Osteoblast (primary cell): ENCODE results near the gene FOXN3. TPM values are rescaled to one million over a fixed set of nuclear protein-coding genes. Genes with fewer than 3 reads are reported as not detected.

Experiments
- DNase-seq: peaks from one replicate; pipeline ENCODE4 v3.0.0; 2011; ENCODE audit warnings: low spot score, mixed read lengths; ENCODE audit not compliant: insufficient read length; ENCODE audit errors: missing footprints
- H2AFZ ChIP-seq: 2 replicates; pipeline ENCODE4 v1.6.0; 2011; ENCODE audit warnings: mild to moderate bottlenecking, low read length
- H3K27ac ChIP-seq: 2 replicates; pipeline ENCODE4 v1.5.1; 2011; ENCODE audit warnings: mild to moderate bottlenecking, low read depth, low read length, moderate library complexity
- H3K27me3 ChIP-seq: 2 replicates; pipeline ENCODE4 v1.6.0; 2012; ENCODE audit warnings: mild to moderate bottlenecking, control low read depth, inconsistent platforms, low read length, moderate library complexity; ENCODE audit not compliant: insufficient read depth
- H3K36me3 ChIP-seq: 2 replicates; pipeline ENCODE4 v1.5.1; 2011; ENCODE audit warnings: mild to moderate bottlenecking, low read length, control low read depth, moderate library complexity; ENCODE audit not compliant: insufficient read depth
- H3K4me1 ChIP-seq: 2 replicates; pipeline ENCODE4 v1.5.1; 2011; ENCODE audit warnings: mild to moderate bottlenecking, low read length, control low read depth, moderate library complexity; ENCODE audit not compliant: insufficient read depth
- H3K4me2 ChIP-seq: 2 replicates; pipeline ENCODE4 v1.6.0; 2011; ENCODE audit warnings: mild to moderate bottlenecking, low read length; ENCODE audit not compliant: insufficient read depth
- H3K4me3 ChIP-seq: fragments of 200-600 bp; sonication (generic); 3 replicates; pipeline ENCODE4 v1.5.1; 2012; ENCODE audit warnings: mild to moderate bottlenecking, low read length, inconsistent platforms; ENCODE audit not compliant: insufficient read depth
- H3K79me2 ChIP-seq: 2 replicates; pipeline ENCODE4 v1.6.0; 2012; ENCODE audit warnings: mild to moderate bottlenecking, low read length, control low read depth, inconsistent platforms; ENCODE audit not compliant: insufficient read depth
- H3K9me3 ChIP-seq: 2 replicates; pipeline ENCODE4 v1.5.1; 2011; ENCODE audit warnings: low read depth, low read length, control low read depth
- H4K20me1 ChIP-seq: 2 replicates; pipeline ENCODE4 v1.6.0; 2012; ENCODE audit warnings: mild to moderate bottlenecking, low read length, control low read depth; ENCODE audit not compliant: insufficient read depth
- total RNA-seq: library from RNA; depleted of rRNA; stranded (reverse); fragments of >200 nt; gene quantifications from 2 replicates; pipeline ENCODE4 v1.2.3, GENCODE V29; 2012
- TF ChIP-seq, protein P1 (sequence below): IDR thresholded peaks from 2 replicates; pipeline ENCODE4 v1.5.1; 2011; ENCODE audit warnings: mild to moderate bottlenecking, low read depth, low read length, moderate library complexity; ENCODE audit errors: extremely low read depth

Gene FOXN3
- total RNA-seq, 1 donor, result 49.9 TPM

DNA sequence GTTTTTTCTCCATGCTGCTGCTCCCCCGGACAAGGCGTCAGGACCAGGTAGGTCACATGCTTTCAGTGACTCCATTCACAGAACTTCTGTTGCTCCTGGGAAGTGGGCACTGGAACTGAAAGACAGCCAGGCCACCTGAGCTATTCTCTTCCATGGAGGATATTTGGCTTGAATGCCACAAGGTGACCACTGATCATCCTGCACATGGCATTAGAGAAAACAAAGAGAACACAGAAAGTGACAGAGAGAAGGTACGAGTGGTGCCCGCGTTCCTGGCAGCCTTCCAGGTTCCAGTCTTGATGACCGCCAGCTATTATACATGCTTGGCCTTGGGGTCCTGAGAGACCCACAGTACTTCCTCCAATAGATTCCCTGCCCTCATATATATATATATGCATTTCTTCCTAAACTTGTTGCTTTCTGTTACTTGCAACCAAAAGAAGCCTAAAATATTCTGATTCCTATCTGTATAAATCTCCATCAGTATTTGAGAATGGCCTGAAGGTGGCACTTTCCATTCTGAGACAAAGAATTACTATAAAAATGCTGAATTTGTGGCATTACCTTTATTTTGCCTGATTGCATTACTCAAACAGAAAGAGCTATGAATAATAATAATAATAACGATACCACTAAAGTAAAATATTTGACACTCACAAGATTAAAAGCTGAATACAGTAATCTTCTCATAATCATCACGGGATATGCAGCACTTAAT is 174.9 kb downstream of the FOXN3 start:
- Histone ChIP-seq H2AFZ (no peak overlapping the region), H3K4me2 (no peak overlapping the region), H4K20me1 (no peaks in the 10 kb centered on the region), H3K79me2 (no peaks in the 10 kb centered on the region), H3K36me3 (no peaks in the 10 kb centered on the region), H3K4me1 (no peaks in the 10 kb centered on the region), H3K9me3 (no peaks in the 10 kb centered on the region), H3K27ac (no peak overlapping the region), H3K27me3 (no peaks in the 10 kb centered on the region), H3K4me3 (no peak overlapping the region)
- TF ChIP-seq, protein P1, sequence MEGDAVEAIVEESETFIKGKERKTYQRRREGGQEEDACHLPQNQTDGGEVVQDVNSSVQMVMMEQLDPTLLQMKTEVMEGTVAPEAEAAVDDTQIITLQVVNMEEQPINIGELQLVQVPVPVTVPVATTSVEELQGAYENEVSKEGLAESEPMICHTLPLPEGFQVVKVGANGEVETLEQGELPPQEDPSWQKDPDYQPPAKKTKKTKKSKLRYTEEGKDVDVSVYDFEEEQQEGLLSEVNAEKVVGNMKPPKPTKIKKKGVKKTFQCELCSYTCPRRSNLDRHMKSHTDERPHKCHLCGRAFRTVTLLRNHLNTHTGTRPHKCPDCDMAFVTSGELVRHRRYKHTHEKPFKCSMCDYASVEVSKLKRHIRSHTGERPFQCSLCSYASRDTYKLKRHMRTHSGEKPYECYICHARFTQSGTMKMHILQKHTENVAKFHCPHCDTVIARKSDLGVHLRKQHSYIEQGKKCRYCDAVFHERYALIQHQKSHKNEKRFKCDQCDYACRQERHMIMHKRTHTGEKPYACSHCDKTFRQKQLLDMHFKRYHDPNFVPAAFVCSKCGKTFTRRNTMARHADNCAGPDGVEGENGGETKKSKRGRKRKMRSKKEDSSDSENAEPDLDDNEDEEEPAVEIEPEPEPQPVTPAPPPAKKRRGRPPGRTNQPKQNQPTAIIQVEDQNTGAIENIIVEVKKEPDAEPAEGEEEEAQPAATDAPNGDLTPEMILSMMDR, result peak; percentile 28
- no peak for DNase-seq

DNA sequence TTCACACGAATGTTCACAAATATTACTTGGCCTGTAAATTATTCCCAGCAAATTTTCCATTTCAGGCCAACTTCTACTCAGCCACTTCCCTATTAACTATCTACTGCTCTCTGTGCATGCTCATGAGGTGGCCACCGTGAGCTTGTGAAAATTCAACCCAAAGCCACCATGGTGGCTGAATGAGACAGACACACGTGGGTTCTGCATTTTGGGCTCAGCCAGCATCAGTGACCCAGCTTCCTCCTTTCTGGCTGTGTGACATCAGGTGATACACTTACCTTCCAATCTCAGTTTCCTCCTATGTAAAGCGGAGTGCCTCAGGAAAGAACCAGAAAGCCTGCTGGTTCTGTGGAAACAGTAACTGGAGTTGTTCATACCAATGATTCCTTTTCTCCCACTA is 175.8 kb downstream of the FOXN3 start:
- Histone ChIP-seq H3K27ac (no peak overlapping the region), H3K36me3 (no peaks in the 10 kb centered on the region), H3K4me3 (no peak overlapping the region), H3K79me2 (no peaks in the 10 kb centered on the region), H3K9me3 (no peaks in the 10 kb centered on the region), H3K4me1 (no peaks in the 10 kb centered on the region), H4K20me1 (no peaks in the 10 kb centered on the region), H3K4me2 (no peak overlapping the region), H2AFZ (no peak overlapping the region), H3K27me3 (no peaks in the 10 kb centered on the region)
- TF ChIP-seq, protein P1, result no peak
- DNase-seq, result no peak

DNA sequence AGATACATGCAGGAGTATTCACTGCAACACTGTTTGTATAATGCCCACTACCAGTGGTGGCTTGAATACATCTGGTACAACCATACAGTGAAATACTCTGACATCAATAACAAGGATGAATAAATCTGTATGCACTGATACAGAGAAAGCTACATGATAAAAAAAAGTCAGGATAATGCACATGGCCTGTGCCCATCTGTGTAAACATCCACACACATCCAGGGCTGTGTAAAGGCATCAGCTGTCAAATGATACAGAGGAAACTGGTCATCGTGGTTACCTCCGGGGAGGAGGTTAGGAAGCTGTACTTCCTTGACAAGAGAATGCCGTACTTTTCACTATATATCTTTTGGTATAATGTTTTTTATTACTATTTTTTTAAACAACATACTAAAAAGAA is 176.6 kb downstream of the FOXN3 start:
- no peaks in the 10 kb centered on the region for H3K27me3 ChIP-seq
- no peaks in the 10 kb centered on the region for H3K36me3 ChIP-seq
- no peak overlapping the region for H3K4me2 ChIP-seq
- no peaks in the 10 kb centered on the region for H3K4me1 ChIP-seq
- no peaks in the 10 kb centered on the region for H3K79me2 ChIP-seq
- no peaks in the 10 kb centered on the region for H3K9me3 ChIP-seq
- no peak overlapping the region for H2AFZ ChIP-seq
- H4K20me1 ChIP-seq, result no peaks in the 10 kb centered on the region
- no peak overlapping the region for H3K4me3 ChIP-seq
- DNase-seq, result no peak
- H3K27ac ChIP-seq, result no peak overlapping the region
- TF ChIP-seq, protein P1, result no peak

DNA sequence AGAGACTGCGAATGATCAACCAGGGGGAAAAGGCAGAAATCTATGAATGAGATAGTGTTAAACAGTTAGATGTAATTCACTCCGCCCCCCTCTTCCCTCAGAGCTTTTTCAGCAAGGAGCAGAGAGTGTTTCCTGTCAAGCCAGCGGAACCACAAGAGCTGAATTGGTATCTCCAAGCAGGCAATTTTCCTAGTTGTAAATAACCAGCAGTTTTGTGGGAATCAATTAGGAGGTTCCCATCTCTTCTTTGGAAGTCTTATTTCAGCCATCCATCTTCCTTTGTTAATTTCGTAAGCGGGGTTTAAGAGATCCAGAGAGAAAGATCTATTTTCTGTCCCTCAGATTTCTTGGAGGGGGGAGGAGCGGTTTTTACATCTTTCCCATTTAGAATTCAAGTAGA is 178.0 kb downstream of the FOXN3 start:
- Histone ChIP-seq H3K4me1 (no peaks in the 10 kb centered on the region), H3K36me3 (no peaks in the 10 kb centered on the region), H3K27me3 (no peaks in the 10 kb centered on the region), H2AFZ (no peak overlapping the region), H4K20me1 (no peaks in the 10 kb centered on the region), H3K9me3 (no peaks in the 10 kb centered on the region), H3K4me2 (no peak overlapping the region), H3K4me3 (no peak overlapping the region), H3K27ac (no peak overlapping the region), H3K79me2 (no peaks in the 10 kb centered on the region)
- no peak for DNase-seq
- TF ChIP-seq, protein P1, result no peak
